Testis (tissue), 2 donors: ENCODE measurements around the gene SLC7A6.

Experiments used
- POLR2A ChIP-seq: fragments of 450-650 bp; IDR thresholded peaks from one replicate; pipeline ENCODE4 v1.6.1; 2017; ENCODE audit warnings: antibody characterized with exemption, mild to moderate bottlenecking, moderate library complexity
- TF ChIP-seq, protein P1 (sequence below), 3 experiments: fragments of 450-650 bp in 2 of 3; fragments of 200-600 bp in 1 of 3; sonication (generic) in 1 of 3; IDR thresholded peaks; one replicate each; pipeline ENCODE4 v1.5.1; 2016 to 2019; ENCODE audit warnings: antibody characterized with exemption in 3 of 3, mild to moderate bottlenecking in 2 of 3, moderate library complexity in 1 of 3

DNA sequence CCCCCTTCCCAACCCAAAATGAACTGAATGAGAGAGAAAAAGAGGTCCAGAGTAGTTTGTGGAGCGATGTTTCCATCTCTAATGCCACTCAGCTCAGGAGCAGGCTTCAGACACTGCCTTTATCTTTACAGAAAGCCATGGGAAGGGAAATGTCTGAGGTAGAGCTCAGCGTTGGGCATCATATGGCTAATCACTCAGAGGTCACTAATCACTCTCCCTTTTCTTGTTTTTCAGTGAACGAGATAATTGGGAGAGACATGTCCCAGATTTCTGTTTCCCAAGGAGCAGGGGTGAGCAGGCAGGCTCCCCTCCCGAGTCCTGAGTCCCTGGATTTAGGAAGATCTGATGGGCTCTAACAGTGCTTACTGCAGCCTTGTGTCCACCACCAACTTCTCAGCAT lies 38.2 kb upstream of the SLC7A6 start:
- TF ChIP-seq, protein P1, sequence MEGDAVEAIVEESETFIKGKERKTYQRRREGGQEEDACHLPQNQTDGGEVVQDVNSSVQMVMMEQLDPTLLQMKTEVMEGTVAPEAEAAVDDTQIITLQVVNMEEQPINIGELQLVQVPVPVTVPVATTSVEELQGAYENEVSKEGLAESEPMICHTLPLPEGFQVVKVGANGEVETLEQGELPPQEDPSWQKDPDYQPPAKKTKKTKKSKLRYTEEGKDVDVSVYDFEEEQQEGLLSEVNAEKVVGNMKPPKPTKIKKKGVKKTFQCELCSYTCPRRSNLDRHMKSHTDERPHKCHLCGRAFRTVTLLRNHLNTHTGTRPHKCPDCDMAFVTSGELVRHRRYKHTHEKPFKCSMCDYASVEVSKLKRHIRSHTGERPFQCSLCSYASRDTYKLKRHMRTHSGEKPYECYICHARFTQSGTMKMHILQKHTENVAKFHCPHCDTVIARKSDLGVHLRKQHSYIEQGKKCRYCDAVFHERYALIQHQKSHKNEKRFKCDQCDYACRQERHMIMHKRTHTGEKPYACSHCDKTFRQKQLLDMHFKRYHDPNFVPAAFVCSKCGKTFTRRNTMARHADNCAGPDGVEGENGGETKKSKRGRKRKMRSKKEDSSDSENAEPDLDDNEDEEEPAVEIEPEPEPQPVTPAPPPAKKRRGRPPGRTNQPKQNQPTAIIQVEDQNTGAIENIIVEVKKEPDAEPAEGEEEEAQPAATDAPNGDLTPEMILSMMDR (IDR thresholded peaks at IDR 0.05): no peak
- no peak for TF ChIP-seq POLR2A
